NCI-H82 treated with DMSO at 0.1 percent for 48 hours (cell line): ENCODE measurements around the gene ASCL3.
"Not testable (repeated sequence)": the region's sequence is repeated elsewhere in the genome, so short reads cannot be mapped to it uniquely, and the experiment has no call there.

Source experiments
- DNase-seq: peaks from one replicate; lab custom pipeline; 2025; ENCODE audit not compliant: unreplicated experiment; lab: John Stamatoyannopoulos, UW

The ASCL3 gene, protein sequence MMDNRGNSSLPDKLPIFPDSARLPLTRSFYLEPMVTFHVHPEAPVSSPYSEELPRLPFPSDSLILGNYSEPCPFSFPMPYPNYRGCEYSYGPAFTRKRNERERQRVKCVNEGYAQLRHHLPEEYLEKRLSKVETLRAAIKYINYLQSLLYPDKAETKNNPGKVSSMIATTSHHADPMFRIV

DNA sequence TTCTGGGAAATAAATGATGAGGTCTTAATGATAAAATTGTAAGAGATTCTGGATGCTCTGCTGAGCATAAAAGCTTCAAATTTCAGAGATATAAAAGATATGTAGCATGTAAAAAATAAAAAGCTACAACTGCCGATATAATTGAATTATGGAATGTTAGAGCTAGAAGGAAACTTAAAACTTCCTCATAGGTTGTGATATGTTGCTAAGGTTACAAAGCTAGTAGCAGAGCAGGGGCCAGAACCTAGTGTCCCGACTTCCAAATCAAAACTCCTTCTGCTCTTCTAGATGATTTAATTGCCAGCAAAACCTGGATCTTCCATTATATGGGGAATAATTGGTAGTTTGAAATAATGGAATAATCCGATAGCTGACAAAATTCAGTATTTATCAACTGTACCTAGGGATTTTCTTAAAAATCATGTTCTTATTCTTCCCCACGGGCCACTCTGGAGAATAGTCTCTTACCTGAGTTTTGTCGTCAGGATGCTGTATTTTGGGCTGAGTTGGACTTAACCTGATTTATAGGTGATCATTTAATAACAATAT, at the start of gene ASCL3:
TSS of gene ASCL3 (minus strand) at position 499 of the 549 bp plus-strand sequence. CDS start 4,855 bp downstream, outside the sequence.
- DNase-seq, result no peak

DNA sequence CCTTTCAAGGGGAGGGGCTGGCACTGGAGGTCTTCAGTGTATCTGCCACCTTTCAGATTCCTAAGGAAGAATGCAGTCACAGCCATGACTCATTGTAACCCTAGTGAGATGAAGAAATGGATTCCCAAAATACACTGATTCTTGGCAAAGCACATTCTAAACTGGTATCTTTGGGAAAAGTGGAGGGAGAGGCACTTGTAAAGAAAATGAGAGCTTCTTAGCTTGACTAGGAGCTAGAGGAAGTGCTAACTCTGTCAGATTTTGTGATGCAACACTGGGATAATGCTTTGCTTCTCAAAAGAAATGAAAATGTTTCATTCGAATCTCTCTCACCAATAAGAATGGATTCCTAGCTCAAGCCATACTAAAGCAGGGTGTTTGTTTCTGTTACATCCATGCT, 46.6 kb upstream of the ASCL3 start:
- no peak for DNase-seq

DNA sequence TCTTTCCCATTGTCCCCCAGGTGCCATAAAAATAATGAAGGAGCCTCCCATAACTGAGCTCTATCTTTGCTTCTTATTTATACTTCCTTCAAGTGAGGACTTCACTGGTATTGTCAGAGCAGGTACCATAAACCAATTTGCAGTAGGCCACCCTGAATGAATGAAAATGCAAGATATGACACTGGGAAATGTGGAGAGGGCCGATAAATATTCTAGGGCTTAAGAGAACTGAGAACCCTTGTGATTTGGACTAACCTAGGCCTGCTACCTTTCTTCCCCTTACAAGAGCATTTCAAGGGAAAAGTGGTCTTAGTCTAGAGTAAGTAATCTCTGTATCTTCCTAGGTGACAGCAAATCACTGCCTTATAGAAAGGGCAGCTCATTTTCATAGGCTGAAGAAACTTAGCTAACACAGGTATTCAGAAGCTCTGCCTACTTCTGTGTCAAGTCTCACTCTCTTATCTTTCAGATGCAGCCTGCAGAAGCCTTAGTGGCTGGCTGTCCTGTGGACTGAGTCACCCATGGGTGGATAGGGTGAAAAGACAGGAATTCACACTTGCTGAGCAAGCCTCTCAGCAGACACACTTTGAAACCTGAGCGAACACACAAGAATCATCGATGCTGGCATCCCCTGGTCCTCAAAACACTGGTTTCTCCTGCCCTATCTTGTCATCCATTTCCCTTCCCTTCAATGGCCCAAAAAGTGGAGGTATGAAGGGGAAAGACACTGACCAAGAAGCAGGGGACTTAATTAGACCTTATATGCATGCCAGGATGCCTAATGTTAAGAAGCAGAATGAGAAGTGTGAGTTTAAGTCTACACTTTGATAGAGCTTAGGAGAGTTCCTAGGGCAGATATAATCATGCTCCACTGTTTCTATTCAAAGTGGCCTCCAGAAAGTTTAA, 45.8 kb upstream of the ASCL3 start:
- no peak for DNase-seq

DNA sequence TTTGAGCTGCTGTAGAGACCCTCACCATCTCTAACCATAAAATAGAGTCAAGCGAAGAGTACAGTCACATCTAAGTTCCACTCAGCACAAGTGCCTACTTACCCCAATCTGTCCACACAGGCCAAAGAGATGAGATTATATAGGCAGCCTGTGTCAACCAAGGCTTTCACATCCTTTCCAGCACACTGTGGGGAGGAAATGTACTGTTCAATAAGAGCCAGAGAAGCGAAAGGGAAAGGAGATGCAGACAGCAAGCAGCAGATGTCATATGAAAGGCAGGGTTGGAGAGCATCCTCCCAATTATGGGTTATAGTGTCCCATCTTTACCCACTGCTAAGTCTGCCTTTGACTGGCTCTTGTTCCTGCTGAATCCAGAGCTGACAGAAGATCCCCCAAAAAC, 44.6 kb upstream of the ASCL3 start:
- DNase-seq, result no peak

DNA sequence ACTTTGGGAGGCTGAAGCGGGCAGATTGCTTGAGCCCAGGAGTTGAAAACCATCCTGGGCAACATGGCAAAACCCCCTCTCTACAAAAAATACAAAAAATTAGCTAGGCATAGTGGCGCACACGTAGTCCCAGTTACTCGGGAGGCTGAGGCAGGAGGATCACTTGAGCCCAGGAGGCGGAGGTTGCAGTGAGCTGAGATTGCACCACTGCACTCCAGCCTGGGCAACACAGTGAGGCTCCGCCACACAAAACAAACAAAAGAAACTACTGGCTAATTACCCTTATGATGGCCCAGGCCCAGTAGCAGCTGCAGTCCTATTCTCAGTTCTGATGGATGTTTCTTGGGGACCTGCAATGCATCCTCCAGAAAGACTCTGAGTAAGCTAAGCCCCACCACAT, 44.0 kb upstream of the ASCL3 start:
- DNase-seq, result not testable (repeated sequence)

DNA sequence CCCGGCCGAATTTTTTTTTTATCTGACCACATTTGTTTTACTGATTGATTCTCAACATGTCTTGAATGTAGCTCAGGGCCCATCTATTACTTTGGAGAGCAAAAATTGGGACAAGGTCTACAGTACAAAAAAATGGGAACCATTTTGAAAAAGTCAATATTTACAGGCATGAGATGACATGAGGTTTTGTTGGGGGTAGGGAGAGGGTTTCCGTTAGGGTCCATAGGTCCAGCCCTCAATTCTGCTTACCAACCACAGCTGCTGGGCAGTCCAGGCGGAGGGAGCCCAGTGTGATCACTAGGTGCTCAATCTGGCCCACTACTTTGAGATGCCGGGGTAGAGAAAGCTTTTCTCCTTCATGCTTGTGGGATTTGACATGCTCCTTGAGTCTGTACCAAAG, 42.6 kb upstream of the ASCL3 start:
- DNase-seq, result no peak

DNA sequence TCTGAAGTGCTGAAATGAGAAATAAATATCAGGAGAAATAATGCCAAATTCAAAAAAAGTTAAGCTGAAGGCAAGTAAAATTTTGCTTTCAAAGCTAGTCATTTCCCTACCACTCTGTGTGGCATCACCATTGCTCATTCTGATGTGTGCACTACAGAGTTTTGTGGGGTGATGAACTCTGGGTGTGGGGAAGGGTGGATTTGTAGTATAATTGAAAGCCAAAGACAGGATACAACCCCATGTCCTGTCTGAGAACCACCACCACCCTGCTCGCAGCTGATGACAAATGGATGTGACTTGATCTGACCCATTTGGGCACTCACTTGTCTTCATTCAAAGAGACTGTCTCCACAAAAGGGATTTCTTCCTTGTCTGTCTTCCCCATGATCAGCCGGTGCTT, 40.7 kb upstream of the ASCL3 start:
- no peak for DNase-seq

DNA sequence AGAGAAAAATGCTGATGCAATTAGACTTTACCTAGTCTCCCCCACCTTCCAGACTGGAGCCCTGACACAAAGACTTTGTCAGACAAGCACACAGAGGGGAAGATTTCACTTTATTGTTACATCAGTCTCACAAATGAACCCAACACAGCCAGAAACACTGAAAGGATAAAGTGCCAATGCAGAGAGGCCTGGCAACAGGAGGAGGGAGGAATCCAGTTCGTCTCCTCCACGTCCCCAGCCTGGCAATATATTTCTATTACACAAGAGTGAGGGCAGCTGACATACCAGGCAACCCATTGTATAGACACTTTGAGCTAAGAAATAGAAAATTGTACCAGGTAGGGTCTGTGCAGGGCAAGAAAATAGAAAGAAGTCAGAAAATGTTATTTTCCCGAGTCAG, 37.7 kb upstream of the ASCL3 start:
- DNase-seq, result no peak

DNA sequence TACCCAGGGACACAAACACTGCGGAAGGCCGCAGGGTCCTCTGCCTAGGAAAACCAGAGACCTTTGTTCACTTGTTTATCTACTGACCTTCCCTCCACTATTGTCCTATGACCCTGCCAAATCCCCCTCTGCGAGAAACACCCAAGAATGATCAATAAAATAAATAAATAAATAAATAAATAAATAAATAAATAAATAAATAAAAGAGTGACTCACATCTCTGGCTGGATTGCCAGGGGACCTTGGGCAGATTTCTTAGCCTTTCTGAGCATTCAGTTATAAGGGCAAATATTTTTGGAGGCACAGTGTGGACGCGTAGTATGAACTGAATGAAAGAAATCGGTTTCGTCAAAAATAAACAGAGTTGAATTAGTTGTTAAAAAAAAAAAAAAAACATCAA, 36.5 kb upstream of the ASCL3 start:
- not testable (repeated sequence) for DNase-seq

DNA sequence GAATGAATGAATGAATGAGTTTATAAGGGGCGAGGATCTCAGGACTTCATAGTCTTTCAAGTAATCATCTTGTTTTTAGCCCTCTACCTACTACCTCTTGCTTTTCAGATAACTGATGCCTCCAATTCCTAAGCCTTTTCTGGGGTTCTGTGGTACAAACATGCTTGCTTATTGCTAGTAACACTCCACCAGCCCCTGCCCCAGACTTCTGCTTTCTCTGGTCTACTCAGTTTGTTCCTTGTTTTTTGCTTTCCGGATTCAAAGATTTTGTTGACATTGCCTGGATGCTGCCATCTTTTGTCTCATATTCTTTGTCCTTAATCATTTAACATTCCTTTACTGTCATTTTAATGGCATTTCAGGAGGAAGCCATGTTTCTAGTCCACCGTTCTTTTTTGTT, 30.3 kb upstream of the ASCL3 start:
- no peak for DNase-seq

DNA sequence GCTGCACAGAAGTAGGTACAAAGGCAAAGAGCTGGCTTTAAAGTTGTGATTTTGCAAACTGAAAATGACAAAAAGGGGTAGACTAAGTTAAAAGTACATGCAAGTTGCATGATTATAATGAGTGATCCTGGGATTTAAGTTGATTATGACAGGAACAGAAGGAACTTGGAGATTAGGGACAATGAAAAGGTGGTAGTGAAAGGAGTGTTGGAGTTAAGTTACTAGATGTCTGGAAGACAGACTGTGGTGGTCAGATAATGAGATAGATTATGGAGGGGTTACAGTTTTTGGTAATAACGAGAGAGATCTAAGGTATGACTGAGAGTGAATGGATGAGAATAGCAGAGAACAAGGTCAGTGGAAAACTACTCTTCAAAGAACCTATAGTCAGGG, 29.1 kb upstream of the ASCL3 start:
- peak; percentile 80 for DNase-seq

DNA sequence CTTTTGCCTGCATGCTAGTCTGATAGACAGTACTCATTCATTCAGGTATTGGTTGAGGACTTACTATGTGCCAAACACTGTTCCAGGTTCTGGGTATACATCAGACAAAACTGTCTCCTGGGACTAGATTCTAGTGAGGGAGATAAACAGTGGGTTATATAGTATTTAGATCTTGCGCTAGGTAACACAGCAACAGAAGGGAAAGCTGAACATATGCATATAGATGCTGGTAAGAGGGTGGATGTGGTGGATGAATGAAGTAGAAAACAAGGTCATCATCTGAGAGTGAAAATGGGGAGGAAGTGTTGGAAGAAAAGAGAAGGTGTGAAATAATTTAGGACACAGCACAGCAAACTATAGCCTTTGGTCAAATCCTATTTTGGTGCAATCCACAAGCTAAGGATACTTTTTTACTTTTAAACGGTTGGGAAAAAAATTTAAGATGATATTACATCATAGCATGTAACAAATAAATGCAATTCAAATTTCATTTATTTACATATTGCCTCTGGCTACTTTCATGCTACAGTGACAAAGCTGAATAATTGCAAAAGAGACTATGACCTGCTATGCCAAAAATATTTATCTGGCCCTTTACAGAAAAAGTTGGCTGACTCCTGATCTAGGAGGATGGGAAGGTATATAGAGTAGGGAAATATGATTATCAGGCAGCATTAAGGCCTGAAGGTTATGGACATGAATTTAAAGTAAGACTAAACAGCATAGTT, 28.5 kb upstream of the ASCL3 start:
- DNase-seq, result no peak

DNA sequence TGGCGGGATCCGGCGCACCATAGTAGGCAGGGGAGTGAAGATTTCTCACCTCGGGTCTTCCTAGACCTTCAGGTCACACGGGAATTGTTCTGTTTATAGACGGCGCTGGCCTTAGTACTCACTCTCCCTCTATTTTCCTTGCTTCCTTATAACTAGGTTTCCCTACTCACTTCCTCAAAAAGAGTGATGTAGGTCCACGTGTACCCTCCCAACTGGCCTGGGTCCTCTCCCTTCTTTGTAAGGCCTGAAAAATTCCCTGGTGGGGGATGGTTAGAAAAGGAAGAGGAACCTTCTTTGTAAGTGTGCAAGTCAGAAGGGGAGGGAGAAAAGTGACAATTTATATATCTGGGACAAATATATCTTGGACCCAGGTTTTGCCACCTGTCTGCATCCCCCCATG, 24.4 kb upstream of the ASCL3 start:
- DNase-seq, result no peak

DNA sequence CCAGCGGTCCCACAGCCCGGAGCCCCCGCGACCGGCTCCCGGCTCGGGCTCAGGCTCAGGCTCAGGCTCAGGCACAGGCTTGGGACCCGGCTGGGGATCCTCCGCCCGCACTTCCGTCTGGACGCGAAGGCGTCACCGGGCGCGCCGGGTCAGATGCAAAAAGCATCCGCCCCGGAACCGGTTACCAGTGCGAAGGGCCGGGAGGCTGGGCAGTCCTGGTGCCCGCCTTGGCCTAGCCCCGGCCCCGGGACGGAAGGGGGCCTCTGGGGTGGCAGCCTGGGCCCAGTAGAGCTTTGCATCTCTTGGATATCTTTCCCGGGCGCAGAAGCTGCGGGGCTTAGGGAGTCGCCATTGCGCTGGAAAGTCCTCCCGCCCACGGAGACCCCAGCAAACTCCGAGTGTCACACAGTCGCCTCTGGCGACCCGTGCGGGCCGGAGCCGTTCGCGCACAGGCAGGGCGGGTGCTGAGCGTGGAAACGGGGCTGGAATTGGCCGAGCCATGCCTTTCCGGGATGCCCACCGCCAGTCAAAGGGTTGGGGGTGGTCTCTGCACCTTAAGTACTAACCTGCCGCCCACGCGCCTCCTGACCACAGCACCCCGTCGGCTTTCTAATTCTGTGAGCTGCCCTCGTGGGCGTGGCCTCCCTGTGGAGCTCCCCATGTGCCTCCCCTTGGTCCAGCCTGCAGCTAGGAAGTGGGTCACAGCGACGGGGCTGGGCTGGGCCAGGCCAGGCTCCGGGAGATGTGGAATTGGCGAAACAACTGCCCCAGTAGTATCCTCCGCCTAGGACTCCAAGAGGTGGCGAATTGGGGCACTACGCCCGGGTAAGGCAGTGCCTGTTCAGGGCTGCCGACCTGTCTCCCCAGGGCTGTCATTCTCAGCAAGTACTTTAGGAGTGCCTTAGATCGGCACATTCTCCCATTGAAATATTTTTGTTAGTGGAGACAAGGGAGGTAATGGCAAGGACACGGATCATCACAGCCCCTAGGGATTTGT, 21.8 kb upstream of the ASCL3 start, which contains the start of gene TMEM9B:
TSS of gene TMEM9B (minus strand) at position 119 of the 997 bp plus-strand sequence. CDS start 129 bp downstream, outside the sequence.
- DNase-seq, result peak; percentile 43

DNA sequence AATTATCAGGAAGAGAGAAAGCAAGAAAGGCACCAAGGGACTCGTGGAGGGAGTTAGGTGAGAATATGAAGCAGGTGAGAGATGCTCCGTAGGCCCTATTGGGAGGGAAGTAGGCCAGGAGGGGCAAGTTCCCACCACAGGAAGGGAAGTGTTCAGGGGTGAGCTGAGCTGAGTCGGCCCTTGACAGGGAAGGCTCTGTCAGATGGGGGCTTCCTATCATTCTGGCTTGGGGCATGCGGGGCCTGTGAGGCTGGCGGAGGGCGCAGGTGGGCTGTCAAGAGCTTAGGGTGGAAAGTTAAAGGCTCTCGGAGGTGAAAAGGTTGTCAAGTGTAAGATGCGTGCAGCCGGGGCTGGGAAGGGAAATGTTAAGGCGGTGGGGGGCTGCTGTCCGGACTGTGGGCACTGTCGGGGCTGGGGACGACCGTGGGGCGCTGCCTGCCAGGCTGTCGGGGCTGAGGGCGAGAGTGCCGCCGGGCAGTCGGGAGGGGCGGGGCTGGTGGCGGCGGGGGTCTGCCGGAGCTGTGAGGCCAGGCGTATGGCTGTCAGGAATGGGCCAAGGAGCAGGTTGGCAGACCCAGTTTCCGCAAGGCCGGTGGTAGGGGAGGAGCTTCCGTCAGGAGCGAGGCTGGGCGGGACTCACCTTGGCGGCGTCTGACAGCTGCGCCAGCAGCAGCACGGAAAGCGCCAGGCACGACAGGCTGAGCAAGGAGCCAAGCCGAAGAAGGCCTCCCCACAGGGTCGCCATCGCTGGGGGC, 20.9 kb upstream of the ASCL3 start:
- no peak for DNase-seq

DNA sequence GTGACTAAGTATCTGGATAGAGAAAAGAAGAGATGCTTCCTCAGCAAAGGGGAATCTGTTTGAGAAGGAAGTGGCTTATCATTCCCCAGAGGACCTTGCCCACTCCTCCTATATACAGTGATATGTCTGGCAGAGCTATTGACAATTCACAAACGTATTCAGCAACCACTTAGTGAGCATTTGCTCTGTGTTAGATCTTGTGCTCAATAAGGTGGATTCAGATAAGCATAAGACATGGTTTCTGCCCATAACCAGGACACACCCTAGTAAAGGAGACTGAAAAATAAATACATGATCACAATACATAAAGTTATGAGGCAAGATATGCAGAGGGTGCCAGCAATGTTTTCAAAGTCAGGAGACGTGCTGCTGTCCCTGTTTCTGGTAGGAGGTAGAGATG, 20.0 kb upstream of the ASCL3 start:
- DNase-seq, result no peak

DNA sequence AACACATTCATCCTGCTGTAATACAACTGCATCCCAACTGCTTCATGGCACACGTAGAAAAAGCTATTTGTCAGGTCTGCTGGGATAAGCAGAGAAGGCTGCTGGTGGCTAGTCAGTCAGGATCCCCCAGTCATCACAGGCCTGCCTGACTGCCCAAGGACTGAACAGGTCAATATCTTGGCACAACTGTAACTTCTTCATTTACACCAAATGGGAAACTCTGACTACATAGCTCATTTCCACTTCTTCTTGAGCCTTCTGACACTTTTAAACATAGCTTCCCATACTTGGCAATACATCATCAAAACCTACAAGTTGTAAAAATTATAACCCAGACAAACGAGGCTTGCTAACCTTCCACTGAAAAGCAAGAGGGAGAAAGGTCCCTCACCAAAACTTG, 18.6 kb upstream of the ASCL3 start:
- no peak for DNase-seq

DNA sequence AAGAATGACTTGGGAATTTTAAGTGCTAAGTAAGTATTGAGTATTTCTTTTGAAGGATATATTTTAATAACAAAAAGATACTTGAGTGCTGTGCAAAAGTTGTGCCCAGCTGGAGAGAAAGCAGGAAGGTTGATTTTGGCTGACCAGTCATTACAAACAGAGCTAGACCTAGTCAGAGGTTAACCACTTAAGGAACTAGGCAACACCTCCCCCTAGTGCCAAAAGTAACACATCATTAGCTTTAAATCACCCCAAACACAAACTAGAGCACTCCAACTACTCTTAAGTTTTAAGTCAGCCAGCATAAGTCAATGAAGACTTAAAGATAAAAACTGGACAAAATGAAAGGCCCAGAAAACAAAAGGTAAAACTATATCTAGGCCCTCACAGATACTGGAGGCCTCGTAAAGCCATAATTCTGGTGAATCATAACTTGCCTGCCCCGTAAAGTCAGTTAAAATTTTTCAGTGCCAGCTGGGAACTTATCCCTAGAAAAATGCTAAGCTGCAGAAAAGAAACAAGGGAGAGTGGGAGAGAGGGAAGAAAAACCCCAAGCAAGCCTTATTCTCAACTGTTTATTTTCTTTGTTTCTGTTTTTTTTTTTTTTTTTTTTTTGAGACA, 16.8 kb upstream of the ASCL3 start:
- peak; percentile 22 for DNase-seq

DNA sequence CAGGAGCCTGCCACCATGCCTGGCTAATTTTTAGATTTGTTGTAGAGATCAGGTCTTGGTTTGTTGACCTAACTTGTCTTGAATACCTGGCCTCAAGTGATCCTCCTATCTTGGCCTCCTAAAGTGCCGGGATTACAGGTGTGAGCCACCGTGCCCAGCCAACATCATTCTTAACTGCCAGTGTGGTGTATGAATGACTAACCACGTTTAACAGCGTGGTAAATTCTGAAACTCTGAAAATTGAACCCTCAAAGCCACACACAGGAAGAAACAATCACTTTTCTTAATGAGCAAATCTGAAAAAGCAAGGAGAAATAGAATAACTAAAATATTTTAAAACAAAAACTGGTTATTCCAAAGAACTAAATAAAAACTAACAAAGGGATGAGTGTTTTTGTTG, 14.0 kb upstream of the ASCL3 start:
- DNase-seq, result no peak
